ENCODE measurements around the gene HPS1.

The HPS1 gene

GRCh38 chr10:98380493-98381339 lies 66.0 kb downstream of the HPS1 start:
- no peak overlapping the region for H3K27ac ChIP-seq
- no peaks in the 10 kb centered on the region for H3K9me3 ChIP-seq (ENCODE audit: severe bottlenecking)
- DNase-seq: no peak

GRCh38 chr10:98378722-98379121 lies 68.0 kb downstream of the HPS1 start:
- no peak overlapping the region for H3K4me3 ChIP-seq (ENCODE audit: low read depth, low read length)
- no peak for DNase-seq
- no peak overlapping the region for H3K27ac ChIP-seq
- H3K27me3 ChIP-seq (ENCODE audit: insufficient read depth, low read depth, severe bottlenecking): no peaks in the 10 kb centered on the region
- no peaks in the 10 kb centered on the region for H3K36me3 ChIP-seq
- no peak for TF ChIP-seq CTCF (IDR thresholded peaks at IDR 0.05; ENCODE audit: low read depth, low read length)
- H3K9me3 ChIP-seq (ENCODE audit: severe bottlenecking): no peaks in the 10 kb centered on the region

More at GRCh38 chr10:98380493-98381339, 66.0 kb downstream of the HPS1 start:
- H3K36me3 ChIP-seq: no peaks in the 10 kb centered on the region
- no peak overlapping the region for H3K4me3 ChIP-seq (ENCODE audit: low read depth, low read length)
- no peaks in the 10 kb centered on the region for H3K27me3 ChIP-seq (ENCODE audit: insufficient read depth, low read depth, severe bottlenecking)
- TF ChIP-seq CTCF (IDR thresholded peaks at IDR 0.05; ENCODE audit: low read depth, low read length): no peak

GRCh38 chr10:98377536-98377935 lies 69.2 kb downstream of the HPS1 start:
- Histone ChIP-seq H3K36me3 (no peaks in the 10 kb centered on the region), H3K27ac (no peak overlapping the region), H3K27me3 (ENCODE audit: insufficient read depth, low read depth, severe bottlenecking) (no peaks in the 10 kb centered on the region), H3K9me3 (ENCODE audit: severe bottlenecking) (no peaks in the 10 kb centered on the region), H3K4me3 (ENCODE audit: low read depth, low read length) (no peak overlapping the region)
- TF ChIP-seq CTCF (IDR thresholded peaks at IDR 0.05; ENCODE audit: low read depth, low read length): no peak
- no peak for DNase-seq

GRCh38 chr10:98377001-98377400 lies 69.7 kb downstream of the HPS1 start:
- Histone ChIP-seq H3K27ac (no peak overlapping the region), H3K9me3 (ENCODE audit: severe bottlenecking) (no peaks in the 10 kb centered on the region)
- TF ChIP-seq CTCF (IDR thresholded peaks at IDR 0.05; ENCODE audit: low read depth, low read length): no peak

GRCh38 chr10:98376485-98376884 lies 70.2 kb downstream of the HPS1 start:
- Histone ChIP-seq H3K27me3 (ENCODE audit: insufficient read depth, low read depth, severe bottlenecking) (no peaks in the 10 kb centered on the region), H3K27ac (no peak overlapping the region), H3K9me3 (ENCODE audit: severe bottlenecking) (no peaks in the 10 kb centered on the region), H3K4me3 (ENCODE audit: low read depth, low read length) (no peak overlapping the region), H3K36me3 (no peaks in the 10 kb centered on the region)
- no peak for DNase-seq
- TF ChIP-seq CTCF (IDR thresholded peaks at IDR 0.05; ENCODE audit: low read depth, low read length): no peak

More at GRCh38 chr10:98377001-98377400, 69.7 kb downstream of the HPS1 start:
- H3K27me3 ChIP-seq (ENCODE audit: insufficient read depth, low read depth, severe bottlenecking): no peaks in the 10 kb centered on the region
- H3K4me3 ChIP-seq (ENCODE audit: low read depth, low read length): no peak overlapping the region
- DNase-seq: no peak
- H3K36me3 ChIP-seq: no peaks in the 10 kb centered on the region

Data from WERI-Rb-1 (cell line).